Coronary artery (tissue), 2 donors: ENCODE results near the gene RB1.

Experiments
- DNase-seq: peaks from one replicate; pipeline ENCODE4 v3.0.0-alpha.2; 2017; ENCODE audit warnings: low spot score
- H3K27ac ChIP-seq, 2 donors: fragments of 200-600 bp; sonication (generic); one replicate each; pipeline ENCODE4 v1.5.1; 2016 to 2019
- H3K4me3 ChIP-seq: fragments of 200-600 bp; sonication (generic); 2 replicates; pipeline ENCODE4 v1.5.1; 2016; ENCODE audit warnings: mild to moderate bottlenecking, moderate library complexity
- TF ChIP-seq, protein P1 (sequence below): fragments of 200-600 bp; sonication (generic); IDR thresholded peaks from one replicate; pipeline ENCODE4 v1.5.1; 2019; ENCODE audit warnings: antibody characterized with exemption

Gene RB1

DNA sequence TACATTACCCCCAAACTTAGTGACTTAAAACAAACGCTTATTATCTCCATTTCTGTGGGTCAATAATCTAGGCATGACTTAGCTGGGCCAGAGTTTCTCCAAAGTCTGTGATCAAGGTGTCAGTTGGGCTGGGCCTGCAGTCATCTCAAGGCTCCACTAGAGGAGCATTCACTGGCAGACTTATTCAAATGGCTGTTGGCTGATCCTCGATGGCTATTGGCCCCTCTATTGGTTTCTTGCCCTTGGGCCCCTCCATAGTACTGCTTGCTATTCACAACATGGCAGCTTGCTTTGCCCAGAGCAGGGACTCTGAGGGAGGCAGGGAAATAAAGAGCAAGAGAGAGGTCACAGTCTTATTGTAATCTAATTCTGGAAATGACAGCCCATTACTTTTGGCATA, 171.7 kb downstream of the RB1 start:
- TF ChIP-seq, protein P1, sequence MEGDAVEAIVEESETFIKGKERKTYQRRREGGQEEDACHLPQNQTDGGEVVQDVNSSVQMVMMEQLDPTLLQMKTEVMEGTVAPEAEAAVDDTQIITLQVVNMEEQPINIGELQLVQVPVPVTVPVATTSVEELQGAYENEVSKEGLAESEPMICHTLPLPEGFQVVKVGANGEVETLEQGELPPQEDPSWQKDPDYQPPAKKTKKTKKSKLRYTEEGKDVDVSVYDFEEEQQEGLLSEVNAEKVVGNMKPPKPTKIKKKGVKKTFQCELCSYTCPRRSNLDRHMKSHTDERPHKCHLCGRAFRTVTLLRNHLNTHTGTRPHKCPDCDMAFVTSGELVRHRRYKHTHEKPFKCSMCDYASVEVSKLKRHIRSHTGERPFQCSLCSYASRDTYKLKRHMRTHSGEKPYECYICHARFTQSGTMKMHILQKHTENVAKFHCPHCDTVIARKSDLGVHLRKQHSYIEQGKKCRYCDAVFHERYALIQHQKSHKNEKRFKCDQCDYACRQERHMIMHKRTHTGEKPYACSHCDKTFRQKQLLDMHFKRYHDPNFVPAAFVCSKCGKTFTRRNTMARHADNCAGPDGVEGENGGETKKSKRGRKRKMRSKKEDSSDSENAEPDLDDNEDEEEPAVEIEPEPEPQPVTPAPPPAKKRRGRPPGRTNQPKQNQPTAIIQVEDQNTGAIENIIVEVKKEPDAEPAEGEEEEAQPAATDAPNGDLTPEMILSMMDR = no peak
- DNase-seq = no peak
- Histone ChIP-seq H3K27ac (no peak overlapping the region), H3K4me3 (no peak overlapping the region)

DNA sequence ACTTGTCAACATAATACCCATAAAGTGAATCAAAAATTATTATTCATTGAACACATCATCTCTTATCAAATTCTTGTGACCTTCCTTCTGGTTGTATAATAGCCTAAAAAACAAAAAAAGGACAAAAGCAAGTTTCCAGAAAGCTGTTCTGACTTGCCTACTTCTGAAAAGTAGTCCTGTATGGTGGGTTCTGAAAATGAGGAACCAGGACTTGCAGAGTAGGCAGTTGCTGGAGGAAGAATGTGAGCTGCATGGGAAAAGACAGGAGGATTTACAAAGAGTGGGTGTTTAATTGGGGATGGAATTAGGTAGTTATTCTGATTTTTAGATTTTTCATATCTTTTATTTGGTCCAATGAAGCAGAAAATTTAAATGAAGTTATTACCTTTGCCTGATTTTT, 172.7 kb downstream of the RB1 start:
- no peak overlapping the region for H3K27ac ChIP-seq
- no peak for DNase-seq
- TF ChIP-seq, protein P1 = no peak
- H3K4me3 ChIP-seq = no peak overlapping the region

GRCh38 chr13:48476686-48477085, 173.1 kb downstream of the RB1 start:
- Histone ChIP-seq H3K27ac (peak overlapping the region in 1 of 2 donors; percentile 16), H3K4me3 (no peak overlapping the region)
- no peak for DNase-seq
- TF ChIP-seq, protein P1 = no peak

- H3K4me3 ChIP-seq = no peak overlapping the region
- no peak for DNase-seq
- no peak overlapping the region for H3K27ac ChIP-seq
- TF ChIP-seq, protein P1 = no peak
These were observed 173.8 kb downstream of the RB1 start for GRCh38 chr13:48477191-48477855.

DNA sequence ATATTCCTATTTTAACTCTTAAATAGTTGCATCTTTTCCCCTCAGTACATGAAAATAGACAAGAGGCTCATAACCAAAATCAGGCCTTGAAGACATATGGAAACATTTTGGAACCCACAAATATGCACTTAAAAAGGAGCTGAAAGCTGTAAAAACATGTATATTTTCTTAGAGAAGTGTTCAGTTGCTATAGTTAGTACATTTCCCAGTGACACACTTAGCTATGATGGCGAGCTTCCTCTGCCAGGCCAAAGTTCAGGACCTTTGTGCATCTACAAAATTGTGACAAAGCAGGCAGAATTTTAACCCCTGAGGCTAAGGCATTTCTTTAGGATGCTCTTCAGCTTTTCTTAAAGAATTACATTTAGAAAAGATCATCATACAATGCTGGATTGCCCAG, 174.8 kb downstream of the RB1 start:
- Histone ChIP-seq H3K27ac (no peak overlapping the region), H3K4me3 (no peak overlapping the region)
- TF ChIP-seq, protein P1 = no peak
- DNase-seq = no peak

DNA sequence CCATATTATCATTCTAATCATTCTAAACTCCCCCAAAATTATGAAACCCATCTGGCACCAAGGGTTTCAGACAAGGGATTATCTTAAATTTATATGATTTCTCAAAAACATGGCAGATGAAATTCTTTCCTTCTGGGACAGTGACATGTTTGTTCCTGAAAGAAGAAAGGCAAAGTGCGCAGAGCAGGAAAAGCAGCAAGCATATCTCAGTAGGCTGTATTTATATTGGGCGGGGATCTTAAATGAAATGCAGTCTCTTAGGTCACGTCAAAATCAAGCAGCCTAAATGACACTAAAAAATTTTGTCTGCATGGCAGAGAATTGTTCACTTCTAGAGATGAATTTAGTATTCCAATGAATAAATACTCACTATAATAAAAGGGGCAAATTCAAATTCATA, 180.0 kb downstream of the RB1 start:
- no peak for DNase-seq
- Histone ChIP-seq H3K27ac (no peak overlapping the region), H3K4me3 (no peak overlapping the region)
- TF ChIP-seq, protein P1 = no peak

GRCh38 chr13:48485432-48485831, 181.9 kb downstream of the RB1 start:
- TF ChIP-seq, protein P1 = no peak
- Histone ChIP-seq H3K4me3 (no peak overlapping the region), H3K27ac (no peak overlapping the region)
- no peak for DNase-seq
